Measurements from ENCODE around the gene LSAMP.

The LSAMP gene

DNA sequence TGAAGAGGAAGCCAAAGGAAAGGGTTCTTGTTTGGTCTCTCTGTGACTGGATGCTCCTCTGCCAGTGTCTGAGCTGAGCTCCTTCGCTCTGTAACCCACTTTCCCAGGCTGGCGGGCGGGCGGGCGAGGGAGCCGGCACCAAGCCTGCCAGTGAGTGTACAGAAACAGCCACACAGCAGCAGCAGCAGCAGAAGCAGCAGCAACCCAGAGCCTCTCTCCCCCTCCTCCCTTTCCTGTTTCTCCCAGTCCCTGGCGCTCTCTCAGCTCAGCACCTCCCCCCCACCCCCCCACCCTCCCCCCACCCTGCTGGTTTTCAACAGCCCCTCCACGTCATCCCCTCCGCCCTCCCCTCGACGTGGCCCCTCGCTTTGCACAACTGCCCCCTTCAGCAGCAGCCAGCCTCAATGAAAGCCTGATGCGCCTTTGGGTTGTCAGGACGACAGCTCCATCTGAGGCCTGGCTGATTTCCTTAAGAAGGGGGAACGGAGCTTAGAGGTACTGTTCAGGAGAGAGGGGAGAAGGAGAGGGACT is at the start of gene LSAMP:
Gene LSAMP, minus strand, starts transcription at position 177 of the 531 bp plus-strand sequence.
- no peak for DNase-seq

DNA sequence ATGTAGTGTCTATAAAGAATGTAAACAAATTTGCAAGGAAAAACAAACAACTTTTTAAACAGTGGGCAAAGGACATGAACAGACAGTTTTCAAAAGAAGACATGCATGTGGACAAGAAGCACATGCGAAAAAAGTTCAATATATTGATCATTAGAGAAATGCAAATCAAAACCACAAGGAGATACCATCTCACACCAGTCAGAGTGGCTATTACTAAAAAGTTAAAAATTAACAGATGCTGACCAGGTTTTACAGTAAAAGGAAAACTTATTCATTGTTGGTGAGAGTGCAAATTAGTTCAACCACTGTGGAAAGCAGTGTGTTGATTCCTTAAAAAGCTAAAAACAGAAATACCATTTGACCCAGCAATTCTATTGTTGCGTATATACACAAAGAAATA is 47.1 kb upstream of the LSAMP start:
- DNase-seq = no peak

DNA sequence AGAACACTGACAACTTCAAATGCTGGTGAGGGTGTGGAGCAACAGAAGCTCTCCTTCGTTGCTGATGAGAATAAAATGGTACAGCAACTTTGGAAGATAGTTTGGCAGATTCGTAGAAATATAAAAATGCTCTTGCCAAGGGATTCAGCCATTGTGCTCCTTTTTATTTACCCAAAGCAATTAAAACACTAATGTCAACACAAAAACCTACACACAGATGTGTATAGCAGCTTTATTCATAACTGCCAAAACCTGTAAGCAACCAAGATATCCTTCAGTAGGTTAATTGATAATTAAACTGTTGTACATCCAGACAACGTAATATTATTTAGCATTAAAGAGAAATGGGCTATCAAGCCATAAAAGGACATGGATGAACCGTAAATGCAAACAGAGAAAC is 37.8 kb upstream of the LSAMP start:
- no peak for DNase-seq

DNA sequence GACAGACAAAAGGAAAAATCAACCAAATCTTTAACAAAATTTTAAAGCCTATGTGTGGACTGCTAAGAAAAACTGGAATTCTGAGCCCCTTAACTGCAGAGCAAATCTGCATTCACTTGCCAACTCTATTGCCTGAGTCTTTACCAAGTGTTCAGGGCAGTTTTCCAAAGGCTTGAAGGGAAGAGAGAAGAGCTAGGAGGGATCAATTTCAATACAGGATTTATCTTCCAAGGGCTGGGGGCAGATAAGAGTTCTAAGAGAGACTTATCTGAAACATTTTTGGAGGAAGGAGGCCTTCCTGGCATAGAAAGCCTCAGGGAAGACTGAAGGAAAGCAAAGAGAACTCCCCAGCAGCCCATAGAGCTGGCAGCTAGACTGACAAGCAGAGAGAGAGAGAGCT is 31.4 kb upstream of the LSAMP start:
- no peak for DNase-seq

DNA sequence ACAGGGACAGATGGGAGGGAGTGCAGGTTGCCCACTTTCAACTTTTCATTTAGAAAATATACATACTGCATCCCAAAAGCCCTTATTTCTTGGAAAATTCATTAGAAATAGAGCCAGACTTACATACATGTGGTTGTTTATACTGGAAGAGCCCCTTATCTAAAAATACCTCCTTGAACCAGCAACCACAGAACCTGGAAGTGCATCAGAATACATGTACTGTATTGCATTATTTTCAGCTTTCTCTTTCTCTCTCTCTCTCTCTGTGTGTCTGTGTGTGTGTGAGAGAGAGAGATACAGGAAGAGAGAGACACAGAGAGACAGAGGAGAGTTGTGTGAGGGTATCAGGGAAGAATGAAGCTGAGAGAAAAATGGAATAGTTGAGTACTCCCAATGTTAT is 29.5 kb upstream of the LSAMP start:
- no peak for DNase-seq

DNA sequence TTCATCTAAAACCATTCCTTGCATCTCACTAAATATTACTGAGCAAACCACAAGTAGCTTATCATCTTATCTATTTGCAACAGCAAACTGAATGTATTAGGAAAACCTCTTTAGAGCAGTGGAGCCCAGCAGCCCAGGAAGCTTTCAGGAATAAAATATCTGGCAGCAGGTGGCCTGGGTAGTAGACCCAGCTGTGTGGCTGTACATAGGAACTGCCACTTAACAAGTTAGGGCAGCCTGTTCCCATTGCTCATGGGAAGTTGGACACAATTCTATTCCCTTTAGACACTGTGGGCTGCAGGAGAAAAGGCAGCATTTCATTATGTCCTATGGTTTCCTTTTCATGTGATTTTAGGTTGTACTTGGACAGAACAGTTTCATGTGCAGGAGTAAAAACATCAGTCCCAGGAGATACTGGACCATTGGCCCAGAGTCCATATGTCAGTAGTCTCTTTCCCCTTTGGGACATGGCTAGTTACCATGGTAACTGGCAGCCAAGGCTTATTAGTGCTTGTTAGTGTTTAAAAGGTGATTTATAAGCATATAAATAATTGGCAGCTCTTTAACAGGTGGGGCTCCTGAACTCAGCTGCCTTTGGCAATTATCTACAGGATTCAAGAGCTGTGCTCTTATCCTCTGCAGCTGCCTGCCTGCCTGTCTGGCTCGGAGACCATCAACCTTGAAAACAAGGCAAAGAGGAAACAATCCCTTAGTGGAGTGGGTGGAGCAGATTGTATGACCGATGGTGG is 28.9 kb upstream of the LSAMP start:
- no peak for DNase-seq

DNA sequence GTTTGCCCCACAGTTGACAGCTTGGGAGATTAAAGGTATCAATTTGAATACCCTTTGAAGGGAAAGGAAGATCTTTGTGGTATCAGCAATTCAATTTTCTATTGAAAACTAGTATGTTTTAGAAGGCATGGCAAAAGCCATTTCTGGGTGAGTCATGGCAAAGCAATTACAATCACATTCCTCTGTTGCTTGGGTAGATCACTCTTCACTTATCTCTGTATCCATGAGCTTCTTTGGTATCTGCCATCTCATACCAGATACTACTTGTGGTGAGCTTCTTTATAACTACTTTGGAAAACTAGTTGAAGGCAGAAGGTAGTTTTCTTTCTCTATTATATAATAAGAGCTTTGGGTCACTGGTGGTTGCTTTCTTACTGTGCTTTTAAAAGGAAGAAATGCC is 28.3 kb upstream of the LSAMP start:
- DNase-seq = no peak

DNA sequence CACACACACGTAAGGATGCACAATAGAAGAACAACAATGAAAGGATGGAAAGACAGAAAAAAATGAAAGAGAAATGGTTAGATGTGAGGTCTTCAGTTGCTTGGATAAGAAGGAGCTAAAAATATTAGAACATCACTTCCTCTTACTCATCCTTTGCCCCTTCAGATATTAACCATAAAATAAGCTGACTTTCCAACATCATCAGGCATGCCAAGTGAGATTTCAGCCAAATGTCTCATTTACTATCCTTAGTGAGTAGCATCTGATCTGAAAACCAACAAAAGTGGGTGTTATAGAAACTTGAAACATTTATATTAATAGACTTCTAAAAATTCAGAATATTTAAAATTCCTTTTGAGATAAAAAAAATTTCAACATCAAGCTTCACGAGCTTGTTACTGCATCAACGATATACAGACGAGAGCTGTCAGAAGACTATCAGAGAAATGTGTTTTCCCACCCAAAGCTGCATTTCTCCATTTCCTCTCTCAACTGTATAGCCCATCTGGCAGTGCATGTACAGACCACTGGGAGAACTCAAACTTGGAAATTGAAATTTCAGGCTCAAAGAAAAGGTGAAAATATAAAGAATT is 25.4 kb upstream of the LSAMP start:
- DNase-seq = no peak

DNA sequence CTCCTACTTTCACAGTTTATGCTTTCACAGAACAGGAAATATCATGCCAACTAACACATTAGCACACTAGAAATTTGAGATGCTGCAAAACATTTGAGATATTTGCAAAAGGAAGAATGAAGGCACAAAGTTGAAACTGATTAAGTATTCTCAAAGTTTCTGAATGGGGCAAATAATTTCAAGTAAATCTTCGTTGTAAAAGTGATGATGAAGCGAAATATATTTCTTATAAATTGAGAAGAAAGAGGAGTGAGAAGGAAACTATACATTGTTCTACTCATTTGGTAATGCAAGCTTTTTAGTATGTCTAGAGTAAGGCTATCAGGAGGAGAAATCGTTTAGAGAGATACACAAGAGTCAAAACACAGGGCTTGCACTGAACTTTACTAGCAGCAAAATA is 24.3 kb upstream of the LSAMP start:
- DNase-seq = no peak

DNA sequence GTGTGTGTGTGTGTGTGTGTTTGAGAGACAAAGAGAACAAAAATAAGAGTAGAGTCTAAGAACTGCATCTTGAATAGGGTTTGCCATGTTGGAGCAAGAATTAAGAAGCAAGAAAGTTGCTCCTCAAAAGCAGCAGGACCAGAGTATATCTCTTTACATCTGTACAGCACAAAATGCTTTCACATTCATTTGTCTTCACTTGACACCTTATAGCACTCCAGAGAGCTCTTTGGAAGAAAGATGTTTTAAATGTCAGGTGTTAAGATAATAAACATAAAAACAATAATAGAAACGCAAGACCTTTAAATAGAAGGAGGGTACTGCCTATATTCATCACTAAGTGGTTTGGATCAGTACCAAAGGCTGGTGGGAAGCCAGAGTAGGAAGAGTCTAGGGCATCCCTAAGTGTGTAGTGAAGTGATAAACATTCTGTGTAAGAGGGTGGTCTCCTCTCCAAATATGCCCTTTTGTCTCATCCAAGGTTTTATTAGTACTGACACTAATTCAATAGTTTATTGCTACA is 19.1 kb upstream of the LSAMP start:
- DNase-seq = no peak

DNA sequence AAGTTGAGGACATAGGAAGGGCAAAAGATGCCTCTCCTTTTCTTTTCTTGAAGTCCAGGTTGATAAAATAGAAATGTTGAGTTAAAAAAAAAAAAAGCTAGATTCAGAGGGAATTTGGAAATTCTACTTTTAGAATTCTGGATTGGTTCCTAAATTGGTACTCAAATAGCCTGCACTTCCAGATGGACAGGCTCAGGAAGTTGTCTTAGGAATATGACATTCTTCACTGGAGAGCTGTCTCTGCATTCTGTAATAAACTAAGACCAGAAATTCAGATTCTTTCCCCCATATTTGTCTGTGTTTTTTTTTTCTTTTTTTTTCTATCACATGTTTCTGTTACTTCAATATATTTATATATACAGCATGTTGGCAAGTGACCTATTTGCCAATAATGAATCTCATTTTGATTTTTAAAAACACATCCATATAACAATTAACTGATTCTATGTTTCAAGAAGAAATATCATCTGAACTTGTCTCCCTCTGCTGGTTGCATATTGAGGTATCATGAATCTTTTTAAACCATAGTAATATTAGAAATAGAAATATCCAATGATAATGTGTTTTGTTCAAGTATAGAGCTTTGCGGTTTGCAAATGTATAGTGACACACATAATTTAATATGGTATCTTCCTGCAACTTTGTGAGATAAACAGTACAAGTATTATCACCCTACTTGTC is 8.5 kb upstream of the LSAMP start:
- DNase-seq = no peak

DNA sequence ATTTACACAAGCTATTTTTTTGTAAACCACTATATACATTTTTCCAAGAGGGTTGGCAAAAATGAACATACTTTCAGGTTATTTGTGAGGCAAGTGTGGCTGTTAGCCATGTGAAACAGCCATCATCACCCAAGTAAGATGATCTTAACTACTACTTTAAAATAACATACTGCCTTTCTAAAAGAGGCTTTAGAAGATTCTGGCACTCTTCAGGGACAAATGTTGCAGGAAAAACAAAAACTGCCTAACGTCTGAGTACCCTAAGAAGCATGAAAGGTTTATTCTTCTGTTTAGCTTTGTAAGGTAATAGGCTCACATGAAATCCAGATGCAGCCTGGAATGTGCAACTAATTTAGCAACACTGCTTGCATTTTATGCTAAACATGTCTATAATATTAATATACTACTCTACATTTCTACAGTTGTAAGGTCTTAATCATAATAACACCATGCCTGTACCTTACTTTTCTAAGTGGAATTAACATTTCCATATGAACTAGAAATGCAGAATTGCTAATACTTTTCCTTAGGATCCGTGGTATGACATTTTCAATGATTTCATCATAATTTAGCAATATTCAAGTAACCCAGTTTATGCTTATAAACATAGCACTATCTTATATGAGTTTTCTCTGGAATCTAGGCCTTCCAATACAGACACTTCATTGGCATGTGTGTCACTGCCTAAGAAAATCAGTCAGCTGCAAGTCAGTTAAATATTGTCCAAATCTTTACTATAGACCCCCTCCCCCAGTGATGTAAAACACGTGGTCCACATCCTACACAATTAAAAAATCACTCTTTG is 4.5 kb upstream of the LSAMP start:
- DNase-seq = no peak

DNA sequence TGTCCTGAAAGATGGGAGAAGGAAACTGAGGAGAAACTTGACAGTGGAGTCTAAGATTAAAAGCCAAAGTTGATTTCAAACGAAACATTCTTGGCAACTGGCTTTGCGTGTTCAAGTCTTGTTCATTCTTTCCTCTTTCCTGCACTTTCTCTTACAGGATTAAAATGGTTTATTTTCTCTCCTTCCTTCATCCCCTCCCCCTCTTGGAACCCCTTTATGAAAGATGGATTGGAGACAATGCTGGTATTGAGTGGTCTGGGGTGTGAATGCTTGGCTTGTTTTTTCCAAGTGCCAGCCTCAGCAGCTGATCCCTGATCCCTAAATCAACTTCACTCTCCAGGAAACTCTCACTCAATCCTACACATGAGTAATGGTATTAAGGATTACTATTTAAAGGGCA is 703 bp upstream of the LSAMP start:
- no peak for DNase-seq

DNA sequence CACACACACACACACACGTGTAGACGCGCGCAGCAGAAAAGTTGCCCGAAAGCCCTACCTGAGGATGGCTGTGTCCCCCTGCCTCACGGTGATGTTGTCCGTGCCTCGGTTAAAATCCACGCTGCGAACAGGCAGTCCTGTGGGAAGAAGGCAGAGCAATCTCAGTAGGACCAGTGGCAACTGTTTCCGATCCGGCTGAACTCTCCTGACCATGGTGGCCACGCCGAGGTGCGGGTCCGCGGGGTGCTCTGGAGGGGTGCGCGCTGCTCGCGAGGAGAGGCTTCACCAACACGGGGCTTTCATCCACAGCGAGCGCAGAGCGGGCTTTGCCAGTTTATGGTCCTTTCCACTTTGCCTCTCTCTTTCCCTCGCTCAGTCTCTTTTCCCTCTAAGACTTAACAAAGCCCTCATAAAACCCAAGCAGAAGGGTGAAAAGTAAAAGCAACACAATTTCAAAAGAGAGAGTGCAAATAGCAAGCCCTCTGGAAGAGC is 422 bp downstream of the LSAMP start:
- no peak for DNase-seq

DNA sequence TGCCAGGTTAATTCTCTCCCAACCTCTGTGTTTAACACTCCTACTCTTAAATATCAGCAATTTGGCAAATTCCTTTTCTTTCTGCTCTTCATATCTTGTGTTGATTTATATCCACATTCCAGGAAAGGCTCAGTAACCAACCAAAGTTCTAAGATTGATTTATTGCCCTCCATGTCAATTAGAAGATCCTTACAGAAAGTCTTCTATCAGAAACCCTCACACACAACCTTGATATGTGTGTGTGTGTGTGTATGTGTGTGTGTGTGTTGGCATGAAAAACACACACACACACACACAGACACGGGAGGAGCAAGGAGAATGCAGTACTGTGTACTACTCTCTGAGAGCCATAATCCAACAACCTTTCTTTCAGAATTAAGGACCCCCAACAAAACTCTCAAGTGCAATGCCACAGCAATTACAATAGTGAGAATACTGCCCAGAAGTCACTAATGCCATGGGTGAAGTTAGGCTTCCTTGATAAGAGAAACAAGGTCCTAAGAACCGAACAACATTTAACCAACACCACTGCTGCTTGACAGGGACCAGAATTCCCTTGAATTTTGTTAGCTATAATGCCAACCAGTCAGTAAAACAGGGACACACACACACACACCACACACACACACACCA is 1.1 kb downstream of the LSAMP start:
- no peak for DNase-seq

DNA sequence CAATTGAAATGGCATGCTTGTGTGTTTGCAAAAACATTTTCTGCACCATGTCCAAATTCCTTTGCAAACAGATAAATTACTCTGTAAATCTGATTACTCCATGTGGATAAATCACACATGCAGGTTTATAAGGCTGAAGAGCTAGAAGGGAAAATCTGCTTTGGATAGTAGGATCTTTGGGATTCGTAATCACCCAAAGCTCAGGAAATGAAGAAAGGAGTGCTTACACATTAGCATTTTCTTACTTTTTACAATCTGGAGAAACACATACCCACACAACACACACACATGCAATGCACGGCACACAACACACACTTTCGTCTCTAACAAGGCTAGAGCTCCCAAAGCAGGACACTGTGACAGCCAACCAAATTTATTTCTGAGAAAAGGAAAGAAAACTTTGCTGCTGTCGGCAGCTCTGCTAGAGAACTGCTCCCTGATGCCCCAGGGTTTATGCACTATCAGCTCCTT is 2.1 kb downstream of the LSAMP start:
- no peak for DNase-seq

DNA sequence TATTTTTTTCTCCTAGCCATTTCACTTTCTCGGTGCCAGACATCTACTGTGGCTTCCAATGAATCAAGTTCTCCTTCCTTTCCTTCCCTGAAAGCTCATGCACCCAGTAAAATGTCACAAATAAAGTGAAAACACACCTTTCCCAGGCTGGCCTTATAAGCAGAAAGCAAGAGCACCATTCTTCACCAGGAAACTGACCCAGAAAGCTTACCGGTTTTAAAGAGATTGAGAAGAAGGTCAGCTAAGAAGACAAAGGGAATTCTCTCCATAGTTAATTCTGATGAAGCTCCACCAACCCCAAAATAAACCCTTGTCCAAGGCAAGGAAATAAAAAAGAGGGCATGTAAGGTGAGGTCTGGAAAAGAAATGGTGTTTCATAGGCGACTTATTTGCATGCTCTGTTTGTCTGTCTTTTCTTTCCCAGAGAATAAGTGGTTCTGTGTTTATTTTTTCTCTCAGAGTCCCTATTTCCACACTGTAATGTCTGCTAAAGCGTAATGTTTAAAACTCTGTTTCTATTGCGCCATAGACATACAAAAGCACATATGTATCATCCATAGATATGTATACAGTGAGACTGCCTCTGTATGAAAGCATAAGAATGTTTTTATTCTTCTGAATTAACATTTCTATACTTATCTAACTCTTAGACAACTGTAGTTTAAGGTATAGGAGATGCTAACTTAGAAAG is 2.8 kb downstream of the LSAMP start:
- DNase-seq = no peak

DNA sequence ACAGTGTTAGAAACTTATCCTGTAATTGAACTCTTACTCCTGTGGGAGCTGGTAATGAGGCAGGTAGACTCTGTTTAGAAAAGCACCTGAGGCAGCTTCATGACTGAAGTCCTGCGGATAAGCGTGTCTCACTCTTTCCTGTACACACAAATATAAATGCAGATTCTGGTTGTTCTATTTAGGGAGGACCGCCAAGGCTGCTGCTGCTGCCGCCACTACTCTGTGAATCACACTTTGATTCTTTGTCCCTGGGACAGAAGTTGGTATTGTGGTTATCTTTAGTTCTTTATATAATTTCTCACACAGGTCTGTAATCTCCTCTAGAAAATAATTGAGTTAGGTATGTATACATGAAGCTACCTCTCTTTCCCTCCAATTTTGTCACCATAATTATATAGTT is 3.6 kb downstream of the LSAMP start:
- no peak for DNase-seq

DNA sequence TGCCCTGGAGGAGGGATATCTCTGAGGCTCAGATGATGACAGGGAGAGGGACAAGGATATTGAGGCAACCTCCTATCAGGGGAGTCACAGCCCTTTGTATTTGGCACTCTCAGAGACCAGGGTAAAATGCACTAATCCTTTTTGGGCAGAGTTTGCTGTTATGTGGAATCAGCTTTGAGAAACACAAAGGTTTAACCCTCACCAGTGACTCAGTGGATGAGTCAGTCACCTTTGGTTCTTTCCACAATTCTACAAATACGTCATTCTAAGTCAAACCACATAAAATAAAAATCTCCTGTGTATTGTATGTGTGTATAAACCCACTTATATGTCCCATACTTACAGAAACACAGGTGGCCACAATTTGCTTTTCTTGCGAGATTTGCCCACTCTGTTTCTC is 5.1 kb downstream of the LSAMP start:
- no peak for DNase-seq

DNA sequence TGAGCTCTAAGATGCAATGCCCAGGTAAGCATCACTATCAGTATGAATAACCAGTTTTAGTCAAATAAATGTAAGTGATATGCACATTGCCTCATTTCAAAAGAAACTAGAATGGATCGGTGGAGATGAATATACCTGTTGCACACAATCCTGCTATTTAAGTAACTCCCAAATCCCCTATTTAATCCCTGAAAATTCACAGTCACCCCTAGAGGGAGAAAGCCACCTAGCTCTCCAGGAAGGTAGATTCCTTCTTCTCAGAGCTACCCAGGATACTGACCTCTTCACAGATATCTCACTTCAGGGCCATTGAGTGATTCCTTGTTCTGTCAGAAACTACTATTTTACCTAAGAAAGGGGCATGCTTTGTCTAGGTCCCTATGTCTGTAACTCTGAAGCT is 11.7 kb downstream of the LSAMP start:
- DNase-seq = no peak

DNA sequence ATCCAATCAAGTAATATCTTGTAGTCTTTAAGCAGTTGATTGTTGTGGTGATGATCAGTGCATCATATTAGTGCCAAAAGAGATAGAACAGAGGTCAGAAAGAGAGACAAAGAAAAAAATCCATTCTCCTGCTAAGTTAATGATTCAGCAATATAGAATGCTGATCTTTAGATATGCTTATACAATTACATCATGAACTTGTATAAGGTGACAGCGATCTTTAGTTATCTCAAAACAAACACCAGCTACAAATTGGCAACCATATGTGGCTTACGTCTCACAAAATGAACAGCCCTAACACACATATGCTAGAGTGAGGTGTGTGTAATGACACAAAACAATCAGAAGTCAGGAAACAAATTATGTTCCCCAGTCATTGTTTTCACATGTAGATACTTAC is 12.5 kb downstream of the LSAMP start:
- DNase-seq = no peak
